Measurements from ENCODE around the gene INSYN2B. TPM values are rescaled to one million over a fixed set of nuclear protein-coding genes. Genes with fewer than 3 reads are reported as not detected.

INSYN2B gene
- total RNA-seq, 1 experiment from 2014 or later = not detected

GRCh38 chr5:169876386-169876785 is 103.9 kb downstream of the INSYN2B start:
- H3K4me1 Mint-ChIP-seq = no peaks in the 10 kb centered on the region
- ATAC-seq (no peak), DNase-seq (ENCODE audit: low spot score) (no peak)
- ChIA-PET CTCF (interaction anchor here (2.0 kb wide), 1 partner anchor 104 kb away, joined by 5 read pairs; the partner anchor contains the start of gene INSYN2B), POLR2A (no interaction called here)
- H3K27ac Mint-ChIP-seq = no peak overlapping the region
- no peak overlapping the region for H3K4me3 Mint-ChIP-seq
- H3K27me3 Mint-ChIP-seq (ENCODE audit: low read depth) = no peaks in the 10 kb centered on the region
- TF ChIP-seq ATF1 (CRISPR knock-in tag; IDR thresholded peaks at IDR 0.05) (no peak), NFATC4 (CRISPR knock-in tag; IDR thresholded peaks at IDR 0.05) (no peak), NFE2L1 (CRISPR knock-in tag; IDR thresholded peaks at IDR 0.05) (no peak)
- no peaks in the 10 kb centered on the region for H3K9me3 Mint-ChIP-seq
- no peaks in the 10 kb centered on the region for H3K36me3 Mint-ChIP-seq

GRCh38 chr5:169875731-169876130 is 104.6 kb downstream of the INSYN2B start:
- ChIA-PET POLR2A (no interaction called here), CTCF (interaction anchor here (2.0 kb wide), 1 partner anchor 105 kb away, joined by 5 read pairs; the partner anchor contains the start of gene INSYN2B)
- no peaks in the 10 kb centered on the region for H3K36me3 Mint-ChIP-seq
- no peak for ATAC-seq
- TF ChIP-seq ZBTB21 (CRISPR knock-in tag; IDR thresholded peaks at IDR 0.05; ENCODE audit: borderline replicate concordance) (no peak), MYBL2 (CRISPR knock-in tag; IDR thresholded peaks at IDR 0.05) (no peak), CDX4 (CRISPR knock-in tag; IDR thresholded peaks at IDR 0.05; ENCODE audit: borderline replicate concordance) (no peak), RELA (CRISPR knock-in tag; IDR thresholded peaks at IDR 0.05; ENCODE audit: borderline replicate concordance) (no peak), TEAD1 (CRISPR knock-in tag; IDR thresholded peaks at IDR 0.05) (no peak), IRF1 (CRISPR knock-in tag; IDR thresholded peaks at IDR 0.05) (no peak), NR2C2 (CRISPR knock-in tag; IDR thresholded peaks at IDR 0.05) (no peak), ZSCAN18 (CRISPR knock-in tag; IDR thresholded peaks at IDR 0.05) (no peak), E2F1 (CRISPR knock-in tag; IDR thresholded peaks at IDR 0.05) (no peak), CTCF (IDR thresholded peaks at IDR 0.05) (no peak), ZNF121 (CRISPR knock-in tag; IDR thresholded peaks at IDR 0.05) (no peak), ATF2 (CRISPR knock-in tag; IDR thresholded peaks at IDR 0.05; ENCODE audit: borderline replicate concordance, low read depth) (no peak), SOX15 (CRISPR knock-in tag; IDR thresholded peaks at IDR 0.05) (no peak), HMGA2 (CRISPR knock-in tag; IDR thresholded peaks at IDR 0.05) (no peak), ZNF425 (CRISPR knock-in tag; conservative IDR thresholded peaks at IDR 0.05) (no peak), SMAD3 (CRISPR knock-in tag; IDR thresholded peaks at IDR 0.05; ENCODE audit: borderline replicate concordance) (no peak), GTF2I (CRISPR knock-in tag; conservative IDR thresholded peaks at IDR 0.05) (no peak), RORB (CRISPR knock-in tag; IDR thresholded peaks at IDR 0.05) (no peak), TP53 (CRISPR knock-in tag; IDR thresholded peaks at IDR 0.05) (no peak), NFATC4 (CRISPR knock-in tag; IDR thresholded peaks at IDR 0.05) (no peak)
- no peaks in the 10 kb centered on the region for H3K4me1 Mint-ChIP-seq
- no peak overlapping the region for H3K4me3 Mint-ChIP-seq
- no peaks in the 10 kb centered on the region for H3K27me3 Mint-ChIP-seq (ENCODE audit: low read depth)
- no peaks in the 10 kb centered on the region for H3K9me3 Mint-ChIP-seq
- no peak overlapping the region for H3K27ac Mint-ChIP-seq
- no peak for DNase-seq (ENCODE audit: low spot score)

All from WTC11 (cell line).